NCI-H2196 treated with DMSO at 0.1 percent for 48 hours (cell line): ENCODE measurements around the gene SPOCD1.

Experiments
- DNase-seq: peaks from one replicate; lab custom pipeline; 2025; ENCODE audit not compliant: unreplicated experiment; lab: John Stamatoyannopoulos, UW

SPOCD1 gene

GRCh38 chr1:31742462-31743212 lies 73.2 kb downstream of the SPOCD1 start:
- DNase-seq: no peak
